ENCODE results near the gene ATOX1. TPM values are rescaled to one million over a fixed set of nuclear protein-coding genes. Genes with fewer than 3 reads are reported as not detected.

Gene ATOX1
- total RNA-seq, 1 donor = 52.8 TPM

GRCh38 chr5:151742870-151743294 is 15.5 kb downstream of the ATOX1 start:
- H3K79me2 ChIP-seq (ENCODE audit: insufficient read depth, low read length) = peaks cover 10% of the 10 kb centered on the region
- H3K27ac ChIP-seq (ENCODE audit: low read depth, low read length) = peak overlapping the region; percentile 98
- TF ChIP-seq CTCF (IDR thresholded peaks at IDR 0.05; ENCODE audit: extremely low read depth, low read depth, low read length) = peak; percentile 85

GRCh38 chr5:151741678-151742423 is 16.6 kb downstream of the ATOX1 start:
- peaks cover 17% of the 10 kb centered on the region for H3K36me3 ChIP-seq (ENCODE audit: insufficient read depth, low read length)
- peaks cover 73% of the 10 kb centered on the region for H3K4me1 ChIP-seq (ENCODE audit: insufficient read depth, low read length)
- H3K27me3 ChIP-seq (ENCODE audit: insufficient read depth, low read length) = no peaks in the 10 kb centered on the region
- DNase-seq (ENCODE audit: insufficient read length, low spot score, missing footprints) = peak; percentile 21
- TF ChIP-seq CTCF (IDR thresholded peaks at IDR 0.05; ENCODE audit: extremely low read depth, low read depth, low read length) = no peak
- H3K4me2 ChIP-seq (ENCODE audit: insufficient read depth, low read length) = peak overlapping the region; percentile 81
- no peaks in the 10 kb centered on the region for H4K20me1 ChIP-seq (ENCODE audit: insufficient read depth, low read length)
- H3K4me3 ChIP-seq (ENCODE audit: insufficient read depth, low read length) = no peak overlapping the region
- peaks cover 3% of the 10 kb centered on the region for H3K79me2 ChIP-seq (ENCODE audit: insufficient read depth, low read length)
- H2AFZ ChIP-seq (ENCODE audit: low read length) = no peak overlapping the region
- H3K9me3 ChIP-seq (ENCODE audit: low read depth, low read length) = no peaks in the 10 kb centered on the region
- H3K27ac ChIP-seq (ENCODE audit: low read depth, low read length) = peak overlapping the region; percentile 98

More at GRCh38 chr5:151742870-151743294, 15.5 kb downstream of the ATOX1 start:
- H3K4me2 ChIP-seq (ENCODE audit: insufficient read depth, low read length) = peak overlapping the region; percentile 14
- no peaks in the 10 kb centered on the region for H4K20me1 ChIP-seq (ENCODE audit: insufficient read depth, low read length)
- peak; percentile 4 for DNase-seq (ENCODE audit: insufficient read length, low spot score, missing footprints)
- H3K4me3 ChIP-seq (ENCODE audit: insufficient read depth, low read length) = no peak overlapping the region
- no peaks in the 10 kb centered on the region for H3K27me3 ChIP-seq (ENCODE audit: insufficient read depth, low read length)
- peaks cover 73% of the 10 kb centered on the region for H3K4me1 ChIP-seq (ENCODE audit: insufficient read depth, low read length)
- H3K36me3 ChIP-seq (ENCODE audit: insufficient read depth, low read length) = peaks cover 17% of the 10 kb centered on the region
- H3K9me3 ChIP-seq (ENCODE audit: low read depth, low read length) = no peaks in the 10 kb centered on the region
- H2AFZ ChIP-seq (ENCODE audit: low read length) = no peak overlapping the region

DNA sequence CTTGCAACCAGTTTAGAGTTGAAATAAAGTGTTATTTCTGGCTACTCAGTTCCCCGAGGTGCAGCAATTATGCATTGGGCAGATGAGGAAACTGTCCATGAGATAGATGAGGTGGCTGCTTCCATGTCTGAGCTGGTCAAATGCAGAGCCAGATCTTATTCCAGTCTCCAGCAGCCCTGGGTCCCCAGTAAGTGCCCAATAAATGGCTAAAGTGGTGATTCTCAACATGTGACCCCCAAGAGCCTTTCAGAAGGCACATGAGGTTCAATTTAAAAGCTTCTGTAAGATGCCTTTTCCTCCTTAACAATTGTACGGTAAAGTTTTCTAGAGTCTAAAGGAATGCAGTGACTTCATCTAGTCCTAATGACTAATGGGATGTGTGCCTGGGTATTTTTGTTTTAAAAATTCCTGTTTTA is 17.5 kb downstream of the ATOX1 start:
- Histone ChIP-seq H3K27ac (ENCODE audit: low read depth, low read length) (peak overlapping the region; percentile 98), H3K79me2 (ENCODE audit: insufficient read depth, low read length) (no peaks in the 10 kb centered on the region), H3K27me3 (ENCODE audit: insufficient read depth, low read length) (no peaks in the 10 kb centered on the region), H3K4me3 (ENCODE audit: insufficient read depth, low read length) (peak overlapping the region; percentile 49), H4K20me1 (ENCODE audit: insufficient read depth, low read length) (no peaks in the 10 kb centered on the region), H3K36me3 (ENCODE audit: insufficient read depth, low read length) (peaks cover 13% of the 10 kb centered on the region), H2AFZ (ENCODE audit: low read length) (no peak overlapping the region), H3K4me1 (ENCODE audit: insufficient read depth, low read length) (peaks cover 72% of the 10 kb centered on the region), H3K9me3 (ENCODE audit: low read depth, low read length) (no peaks in the 10 kb centered on the region), H3K4me2 (ENCODE audit: insufficient read depth, low read length) (peak overlapping the region; percentile 81)
- peak; percentile 1 for TF ChIP-seq CTCF (IDR thresholded peaks at IDR 0.05; ENCODE audit: extremely low read depth, low read depth, low read length)
- DNase-seq (ENCODE audit: insufficient read length, low spot score, missing footprints) = peak; percentile 60

GRCh38 chr5:151740336-151740942 is 18.0 kb downstream of the ATOX1 start:
- Histone ChIP-seq H3K4me1 (ENCODE audit: insufficient read depth, low read length) (peaks cover 66% of the 10 kb centered on the region), H3K4me3 (ENCODE audit: insufficient read depth, low read length) (peak overlapping the region; percentile 49)

More at GRCh38 chr5:151740336-151740942, 18.0 kb downstream of the ATOX1 start:
- no peak overlapping the region for H2AFZ ChIP-seq (ENCODE audit: low read length)
- H3K79me2 ChIP-seq (ENCODE audit: insufficient read depth, low read length) = no peaks in the 10 kb centered on the region
- H3K9me3 ChIP-seq (ENCODE audit: low read depth, low read length) = no peaks in the 10 kb centered on the region
- peak; percentile 95 for TF ChIP-seq CTCF (IDR thresholded peaks at IDR 0.05; ENCODE audit: extremely low read depth, low read depth, low read length)
- H4K20me1 ChIP-seq (ENCODE audit: insufficient read depth, low read length) = no peaks in the 10 kb centered on the region
- DNase-seq (ENCODE audit: insufficient read length, low spot score, missing footprints) = peak; percentile 80
- H3K36me3 ChIP-seq (ENCODE audit: insufficient read depth, low read length) = peaks cover 8% of the 10 kb centered on the region
- peak overlapping the region; percentile 81 for H3K4me2 ChIP-seq (ENCODE audit: insufficient read depth, low read length)
- H3K27me3 ChIP-seq (ENCODE audit: insufficient read depth, low read length) = no peaks in the 10 kb centered on the region
- peak overlapping the region; percentile 98 for H3K27ac ChIP-seq (ENCODE audit: low read depth, low read length)

Measured in osteoblast (primary cell).